ENCODE results near the gene BRIP1. TPM values are rescaled to one million over a fixed set of nuclear protein-coding genes. Genes with fewer than 3 reads are reported as not detected.

BRIP1 gene
- total RNA-seq, 4 donors from 2014 or later: 0.80 to 2.4 (median 0.93) TPM

DNA sequence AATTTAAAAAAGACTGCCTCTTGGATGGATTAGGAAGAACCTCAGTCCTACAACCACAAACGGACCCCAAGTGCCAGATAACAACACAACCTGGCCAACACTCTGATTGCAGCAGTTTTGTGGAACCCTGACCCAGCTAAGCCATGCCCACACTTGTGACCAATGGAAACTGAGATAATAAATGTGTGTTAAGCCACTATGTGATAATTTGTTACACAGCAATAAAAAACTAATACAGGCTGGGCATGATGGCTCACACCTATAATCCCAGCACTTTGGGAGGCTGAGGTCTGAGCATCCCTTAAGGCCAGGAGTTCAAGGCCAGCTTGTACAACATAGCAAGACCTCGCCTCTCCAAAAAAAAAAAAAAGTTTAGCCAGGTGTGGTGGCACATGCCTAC lies 127.5 kb downstream of the BRIP1 start:
- intact Hi-C loops (cut with DNase I; ENCODE audit: low total_unique reads): no loop called here
- 90 to 92% methylated on average over 2 of the region's 2 CpGs for WGBS, 2 donors
- no peak overlapping the region for H3K4me3 ChIP-seq (ENCODE audit: low read depth, poor library complexity, severe bottlenecking)
- TF ChIP-seq, protein P1, sequence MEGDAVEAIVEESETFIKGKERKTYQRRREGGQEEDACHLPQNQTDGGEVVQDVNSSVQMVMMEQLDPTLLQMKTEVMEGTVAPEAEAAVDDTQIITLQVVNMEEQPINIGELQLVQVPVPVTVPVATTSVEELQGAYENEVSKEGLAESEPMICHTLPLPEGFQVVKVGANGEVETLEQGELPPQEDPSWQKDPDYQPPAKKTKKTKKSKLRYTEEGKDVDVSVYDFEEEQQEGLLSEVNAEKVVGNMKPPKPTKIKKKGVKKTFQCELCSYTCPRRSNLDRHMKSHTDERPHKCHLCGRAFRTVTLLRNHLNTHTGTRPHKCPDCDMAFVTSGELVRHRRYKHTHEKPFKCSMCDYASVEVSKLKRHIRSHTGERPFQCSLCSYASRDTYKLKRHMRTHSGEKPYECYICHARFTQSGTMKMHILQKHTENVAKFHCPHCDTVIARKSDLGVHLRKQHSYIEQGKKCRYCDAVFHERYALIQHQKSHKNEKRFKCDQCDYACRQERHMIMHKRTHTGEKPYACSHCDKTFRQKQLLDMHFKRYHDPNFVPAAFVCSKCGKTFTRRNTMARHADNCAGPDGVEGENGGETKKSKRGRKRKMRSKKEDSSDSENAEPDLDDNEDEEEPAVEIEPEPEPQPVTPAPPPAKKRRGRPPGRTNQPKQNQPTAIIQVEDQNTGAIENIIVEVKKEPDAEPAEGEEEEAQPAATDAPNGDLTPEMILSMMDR (IDR thresholded peaks at IDR 0.05): no peak
- no peak for TF ChIP-seq POLR2A (IDR thresholded peaks at IDR 0.05)
- DNase-seq (ENCODE audit: low spot score in 2 of 2): no peak

- no peak for DNase-seq (ENCODE audit: low spot score in 2 of 2)
- no peak overlapping the region for H3K4me3 ChIP-seq (ENCODE audit: low read depth, poor library complexity, severe bottlenecking)
- intact Hi-C loops (cut with DNase I; ENCODE audit: low total_unique reads): no loop called here
- TF ChIP-seq, protein P1 (IDR thresholded peaks at IDR 0.05): no peak
- no peak for TF ChIP-seq POLR2A (IDR thresholded peaks at IDR 0.05)
Measured at GRCh38 chr17:61734466-61734865, 128.9 kb downstream of the BRIP1 start.

GRCh38 chr17:61734012-61734411 lies 129.3 kb downstream of the BRIP1 start:
- WGBS, 2 donors: 83 to 84% methylated on average over 3 of the region's 3 CpGs
- H3K4me3 ChIP-seq (ENCODE audit: low read depth, poor library complexity, severe bottlenecking): no peak overlapping the region
- DNase-seq (ENCODE audit: low spot score in 2 of 2): no peak
- intact Hi-C loops (cut with DNase I; ENCODE audit: low total_unique reads): no loop called here
- TF ChIP-seq, protein P1 (IDR thresholded peaks at IDR 0.05): no peak
- TF ChIP-seq POLR2A (IDR thresholded peaks at IDR 0.05): no peak

- no peak for TF ChIP-seq POLR2A (IDR thresholded peaks at IDR 0.05)
- TF ChIP-seq, protein P1 (IDR thresholded peaks at IDR 0.05): no peak
- DNase-seq (ENCODE audit: low spot score in 2 of 2): no peak
- no peak overlapping the region for H3K4me3 ChIP-seq (ENCODE audit: low read depth, poor library complexity, severe bottlenecking)
- intact Hi-C loops (cut with DNase I; ENCODE audit: low total_unique reads): no loop called here
- 98% methylated on average over 5 of the region's 5 CpGs for WGBS, 2 donors
Measured at GRCh38 chr17:61733021-61733420, 130.3 kb downstream of the BRIP1 start.

GRCh38 chr17:61732169-61732568 lies 131.2 kb downstream of the BRIP1 start:
- intact Hi-C loops (cut with DNase I; ENCODE audit: low total_unique reads): no loop called here
- no peak for TF ChIP-seq POLR2A (IDR thresholded peaks at IDR 0.05)
- TF ChIP-seq, protein P1 (IDR thresholded peaks at IDR 0.05): no peak
- no peak overlapping the region for H3K4me3 ChIP-seq (ENCODE audit: low read depth, poor library complexity, severe bottlenecking)
- 58 to 80% methylated on average over 3 of the region's 3 CpGs for WGBS, 2 donors
- no peak for DNase-seq (ENCODE audit: low spot score in 2 of 2)

DNA sequence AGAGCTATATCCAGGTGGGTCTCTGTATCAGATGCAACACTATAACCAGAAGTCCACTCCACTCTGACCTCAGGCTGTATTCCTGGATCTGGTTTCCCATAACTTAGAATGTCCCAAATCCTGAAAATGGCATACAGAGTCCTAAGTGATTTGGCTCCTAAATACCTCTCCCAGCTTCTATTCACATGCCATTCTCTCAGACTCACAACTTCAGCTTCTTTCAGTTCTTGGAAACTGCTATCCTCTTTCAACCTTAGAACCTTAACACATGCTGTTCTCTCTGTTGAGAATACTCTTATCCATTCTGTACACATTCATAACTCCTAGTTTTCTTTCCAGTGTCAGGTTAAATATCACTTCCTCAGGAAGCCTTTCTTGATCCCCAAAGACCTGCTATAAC lies 132.0 kb downstream of the BRIP1 start:
- no peak for DNase-seq (ENCODE audit: low spot score in 2 of 2)
- TF ChIP-seq, protein P1 (IDR thresholded peaks at IDR 0.05): no peak
- no peak for TF ChIP-seq POLR2A (IDR thresholded peaks at IDR 0.05)
- no peak overlapping the region for H3K4me3 ChIP-seq (ENCODE audit: low read depth, poor library complexity, severe bottlenecking)
- intact Hi-C loops (cut with DNase I; ENCODE audit: low total_unique reads): no loop called here

Measured in lower leg skin (tissue), 4 donors.